Hepatocyte (in vitro differentiated cells): ENCODE results near the gene COQ6.

ENCODE experiments used
- CTCF ChIP-seq: fragments of 200-600 bp; sonication (generic); IDR thresholded peaks from 2 replicates; pipeline ENCODE4 v1.5.1; 2016; ENCODE audit warnings: antibody characterized with exemption, mild to moderate bottlenecking; ENCODE audit not compliant: poor library complexity
- EZH2 ChIP-seq: fragments of 200-600 bp; sonication (generic); IDR thresholded peaks from 2 replicates; pipeline ENCODE4 v1.6.1; 2016; ENCODE audit warnings: antibody characterized with exemption, mild to moderate bottlenecking, borderline replicate concordance

GRCh38 chr14:73937012-73937411 is 13.1 kb upstream of the COQ6 start:
- no peak for TF ChIP-seq CTCF
- TF ChIP-seq EZH2: no peak
